DND-41 (cell line): ENCODE data around the gene PANX2.

Experiments used
- ATAC-seq: fragments of 200-7000 bp; cut with Tn5 transposase; 3 replicates; pipeline ENCODE4 v1.9.1; 2021; ENCODE audit warnings: low read depth; ENCODE audit not compliant: insufficient read depth
- DNase-seq: peaks from one replicate; pipeline ENCODE4 v3.0.0-alpha.2; 2020
- H2AFZ ChIP-seq: 2 replicates; pipeline ENCODE4 v1.6.0; 2012; ENCODE audit warnings: low read depth, low read length
- H3K27ac ChIP-seq: 2 replicates; pipeline ENCODE4 v1.5.1; 2012; ENCODE audit warnings: low read length, inconsistent platforms
- H3K27me3 ChIP-seq: fragments of 200-600 bp; sonication (generic); 2 replicates; pipeline ENCODE4 v1.6.0; 2012; ENCODE audit warnings: low read length, mild to moderate bottlenecking, inconsistent platforms; ENCODE audit not compliant: insufficient read depth, poor library complexity
- H3K36me3 ChIP-seq: 2 replicates; pipeline ENCODE4 v1.5.1; 2012; ENCODE audit warnings: low read length, inconsistent platforms; ENCODE audit not compliant: insufficient read depth
- H3K4me1 ChIP-seq: 2 replicates; pipeline ENCODE4 v1.5.1; 2012; ENCODE audit warnings: mild to moderate bottlenecking, low read length; ENCODE audit not compliant: insufficient read depth
- H3K4me2 ChIP-seq: 2 replicates; pipeline ENCODE4 v1.6.0; 2012; ENCODE audit warnings: mild to moderate bottlenecking, moderate library complexity, low read length, inconsistent platforms; ENCODE audit not compliant: insufficient read depth
- H3K4me3 ChIP-seq, 2 experiments: fragments of 200-600 bp in 1 of 2; shearing (Covaris generic) in 1 of 2; 2 replicates each; pipeline ENCODE4 v1.5.1; 2012 to 2016; ENCODE audit warnings: inconsistent platforms in 2 of 2, low read length in 2 of 2, mild to moderate bottlenecking in 2 of 2, low read depth in 1 of 2, moderate library complexity in 1 of 2
- H3K79me2 ChIP-seq: 2 replicates; pipeline ENCODE4 v1.6.0; 2012; ENCODE audit warnings: low read length, inconsistent platforms; ENCODE audit not compliant: insufficient read depth
- H3K9ac ChIP-seq: 2 replicates; pipeline ENCODE4 v1.6.0; 2012; ENCODE audit warnings: low read depth, mild to moderate bottlenecking, inconsistent platforms, low read length, moderate library complexity
- H3K9me3 ChIP-seq: 2 replicates; pipeline ENCODE4 v1.5.1; 2012; ENCODE audit warnings: low read length, moderate library complexity, mild to moderate bottlenecking, inconsistent platforms; ENCODE audit not compliant: insufficient read depth, severe bottlenecking
- H4K20me1 ChIP-seq: 2 replicates; pipeline ENCODE4 v1.6.0; 2012; ENCODE audit warnings: low read length; ENCODE audit not compliant: insufficient read depth
- CTCF ChIP-seq: IDR thresholded peaks from 2 replicates; pipeline ENCODE4 v1.5.1; 2012; ENCODE audit warnings: borderline replicate concordance, low read length, moderate library complexity, mild to moderate bottlenecking; ENCODE audit not compliant: poor library complexity, severe bottlenecking; ENCODE audit errors: extremely low read depth
- EZH2 ChIP-seq: IDR thresholded peaks from 3 replicates; pipeline ENCODE4 v1.6.1; 2012; ENCODE audit warnings: borderline replicate concordance, low read depth, mild to moderate bottlenecking, moderate library complexity, low read length, inconsistent platforms; ENCODE audit not compliant: severe bottlenecking

Gene PANX2

DNA sequence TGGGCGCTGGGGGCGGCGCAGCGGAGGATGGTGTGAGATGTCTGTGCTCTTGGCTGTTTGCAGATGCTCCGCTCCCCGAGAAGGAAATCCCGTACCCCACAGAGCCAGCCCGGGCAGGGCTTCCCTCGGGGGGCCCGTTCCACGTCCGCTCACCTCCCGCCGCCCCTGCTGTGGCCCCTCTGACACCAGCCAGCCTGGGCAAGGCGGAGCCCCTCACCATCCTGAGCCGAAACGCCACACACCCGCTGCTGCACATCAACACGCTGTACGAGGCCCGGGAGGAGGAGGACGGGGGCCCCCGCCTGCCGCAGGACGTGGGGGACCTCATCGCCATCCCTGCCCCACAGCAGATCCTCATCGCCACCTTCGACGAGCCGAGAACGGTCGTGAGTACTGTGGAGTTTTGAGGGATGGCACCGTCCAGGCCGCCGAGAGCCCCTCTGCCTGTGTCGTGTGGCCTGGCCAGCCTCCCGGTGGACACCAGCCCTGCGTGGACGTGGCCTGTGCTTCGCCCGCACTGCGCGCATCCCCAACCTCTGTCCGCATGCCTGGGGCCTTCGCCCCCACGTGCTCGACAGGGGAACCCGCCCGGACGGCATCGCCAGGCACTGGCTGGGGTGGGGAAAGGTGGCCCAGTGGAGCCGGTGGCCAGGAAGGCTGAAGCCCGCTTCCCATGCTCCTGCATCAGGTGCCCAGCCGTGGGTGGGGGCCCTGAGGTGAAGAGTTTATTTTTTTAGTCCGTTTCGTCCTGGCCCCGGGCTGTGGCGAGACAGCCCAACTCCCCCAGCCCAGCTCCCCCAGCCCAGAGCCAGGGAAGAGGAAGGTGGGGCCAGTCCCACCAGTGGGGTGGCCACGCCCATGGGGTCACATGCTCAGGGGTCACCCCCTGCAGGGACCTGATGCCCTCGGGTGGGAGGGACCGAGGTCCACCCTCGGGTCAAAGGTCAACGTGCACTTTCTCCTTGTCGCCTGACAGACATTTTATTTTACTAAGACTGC is 8.6 kb downstream of the PANX2 start:
- DNase-seq, result no peak
- no peaks in the 10 kb centered on the region for H3K36me3 ChIP-seq
- H3K79me2 ChIP-seq, result no peaks in the 10 kb centered on the region
- TF ChIP-seq CTCF, result no peak
- no peak for TF ChIP-seq EZH2
- H3K27me3 ChIP-seq, result no peaks in the 10 kb centered on the region
- no peak for ATAC-seq
- no peak overlapping the region for H3K27ac ChIP-seq
- H2AFZ ChIP-seq, result no peak overlapping the region
- no peak overlapping the region for H3K9ac ChIP-seq
- no peaks in the 10 kb centered on the region for H3K4me1 ChIP-seq
- H3K9me3 ChIP-seq, result no peaks in the 10 kb centered on the region
- no peak overlapping the region for H3K4me2 ChIP-seq
- H4K20me1 ChIP-seq, result no peaks in the 10 kb centered on the region
- H3K4me3 ChIP-seq, result no peak overlapping the region

GRCh38 chr22:50179937-50180726 is 9.6 kb downstream of the PANX2 start:
- DNase-seq (no peak), ATAC-seq (no peak)
- Histone ChIP-seq H3K27ac (no peak overlapping the region), H3K4me1 (peaks cover 2% of the 10 kb centered on the region), H3K9ac (no peak overlapping the region), H3K4me2 (no peak overlapping the region), H4K20me1 (no peaks in the 10 kb centered on the region), H3K79me2 (no peaks in the 10 kb centered on the region), H3K36me3 (no peaks in the 10 kb centered on the region), H3K9me3 (no peaks in the 10 kb centered on the region), H3K27me3 (no peaks in the 10 kb centered on the region), H2AFZ (no peak overlapping the region), H3K4me3 (no peak overlapping the region)
- TF ChIP-seq CTCF (no peak), EZH2 (no peak)

- no peak for DNase-seq
- no peak for ATAC-seq
- Histone ChIP-seq H3K36me3 (no peaks in the 10 kb centered on the region), H3K4me3 (no peak overlapping the region), H4K20me1 (no peaks in the 10 kb centered on the region), H3K27me3 (no peaks in the 10 kb centered on the region), H3K79me2 (peaks cover 4% of the 10 kb centered on the region), H3K9ac (no peak overlapping the region), H3K27ac (no peak overlapping the region), H2AFZ (no peak overlapping the region), H3K4me2 (no peak overlapping the region), H3K4me1 (peaks cover 6% of the 10 kb centered on the region), H3K9me3 (no peaks in the 10 kb centered on the region)
- TF ChIP-seq EZH2 (no peak), CTCF (no peak)
Measured at GRCh38 chr22:50180727-50181521, 10.4 kb downstream of the PANX2 start.
